GM18520 (cell line): ENCODE results near the gene ANKRD61.
A peak's percentile ranks its signal among the peaks of the same experiment; 100 is the strongest.
"Not testable (repeated sequence)": the region's sequence is repeated elsewhere in the genome, so short reads cannot be mapped to it uniquely, and the experiment has no call there.

Experiments
- ATAC-seq: cut with Tn5 transposase; IDR thresholded peaks from one replicate; pipeline ENCODE4 v1.9.1; 2021; ENCODE audit not compliant: unreplicated experiment

The ANKRD61 gene

DNA sequence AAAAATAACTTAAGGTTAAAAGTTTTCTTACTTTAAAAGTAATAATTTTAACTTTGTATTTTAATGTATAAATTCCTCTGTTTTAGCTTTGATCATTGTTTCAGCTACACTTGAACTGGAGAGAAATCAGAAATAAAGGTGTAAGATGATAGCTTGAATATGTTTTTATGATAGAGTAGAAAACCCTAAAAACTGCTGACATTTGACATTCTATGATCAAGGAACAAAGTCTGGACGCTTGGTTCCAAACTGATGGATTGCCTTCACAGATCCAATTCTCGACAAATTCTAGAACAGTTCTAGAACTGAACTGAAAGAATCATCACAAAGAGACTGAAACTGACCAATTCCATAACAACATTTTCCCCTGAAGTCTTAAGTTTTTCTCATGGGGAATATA is at the start of gene ANKRD61:
TSS of gene ANKRD61 (plus strand) at position 389 of the 400 bp plus-strand sequence. CDS start at position 389, 0 bp downstream.
- ATAC-seq = no peak

DNA sequence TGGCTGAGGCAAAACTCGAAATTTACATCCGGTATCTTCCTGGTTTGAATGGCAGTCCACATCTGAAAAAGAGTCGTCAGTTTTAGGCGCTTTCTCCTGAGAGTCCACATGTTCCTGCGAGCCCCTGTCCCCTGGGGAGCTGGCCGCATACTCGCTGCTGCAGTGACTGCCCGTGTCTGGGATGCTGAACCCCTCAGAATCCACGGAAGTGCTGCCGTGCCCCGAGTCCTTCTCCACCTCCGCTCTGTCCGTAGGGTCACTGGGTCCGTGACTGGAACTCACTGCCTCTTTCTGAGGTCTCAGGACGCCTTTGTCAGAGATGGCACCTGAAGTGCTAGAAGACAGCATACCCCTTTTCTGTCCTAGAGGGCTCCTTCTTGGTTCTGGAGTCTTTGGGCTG is 44.1 kb upstream of the ANKRD61 start:
- not testable (repeated sequence) for ATAC-seq

GRCh38 chr7:5997210-5997808 is 33.9 kb upstream of the ANKRD61 start:
- ATAC-seq = no peak

DNA sequence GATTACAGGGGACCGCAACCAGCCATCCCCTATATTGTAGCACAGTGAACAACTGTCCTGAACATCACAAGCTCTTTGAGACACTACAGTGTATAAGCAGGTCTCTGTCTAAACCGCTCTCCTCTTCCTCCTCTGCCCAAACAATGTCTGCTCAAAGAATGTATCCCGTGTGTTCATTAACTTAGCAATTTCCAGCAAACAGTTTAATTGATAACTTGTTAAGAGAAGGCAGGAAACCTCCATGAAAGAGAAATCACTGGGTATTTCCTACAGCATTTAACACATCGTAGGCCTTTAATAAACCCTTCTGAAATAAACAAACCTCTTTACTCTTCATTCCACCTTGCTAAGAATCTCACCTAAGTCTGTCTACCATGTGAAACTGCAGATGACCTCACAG is 23.8 kb upstream of the ANKRD61 start:
- no peak for ATAC-seq

DNA sequence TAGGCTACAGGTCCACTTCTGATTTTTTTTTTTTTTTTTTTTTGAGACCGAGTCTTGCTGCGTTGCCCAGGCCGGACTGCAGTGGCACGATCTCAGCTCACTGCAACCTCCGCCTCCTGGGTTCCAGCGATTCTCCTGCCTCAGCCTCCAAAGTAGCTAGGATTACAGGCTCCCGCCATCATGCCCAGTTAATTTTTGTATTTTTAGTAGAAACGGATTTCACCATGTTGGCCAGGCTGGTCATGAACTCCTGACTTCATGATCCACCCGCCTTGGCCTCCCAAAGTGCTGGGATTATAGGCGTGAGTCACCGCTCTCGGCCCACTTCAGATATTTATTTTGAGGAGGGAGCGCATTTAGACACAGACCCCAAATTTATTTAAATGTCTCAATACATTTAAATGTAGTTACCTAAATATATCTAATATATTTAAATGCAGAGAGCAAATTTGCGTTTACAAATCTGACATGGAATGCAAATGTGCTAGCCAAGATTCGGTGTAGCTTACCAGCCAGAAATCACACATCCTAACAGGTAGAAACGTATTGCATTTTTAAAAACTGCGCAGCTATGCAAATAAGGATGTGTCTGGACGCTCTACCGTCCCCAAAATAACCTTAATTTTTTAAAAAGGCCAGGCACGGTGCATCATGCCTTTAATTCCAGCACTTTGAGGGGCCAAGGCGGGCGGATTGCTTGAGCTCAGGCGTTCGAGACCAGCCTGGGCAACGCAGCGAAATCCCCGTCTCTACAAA is 23.2 kb upstream of the ANKRD61 start:
- ATAC-seq = not testable (repeated sequence)

DNA sequence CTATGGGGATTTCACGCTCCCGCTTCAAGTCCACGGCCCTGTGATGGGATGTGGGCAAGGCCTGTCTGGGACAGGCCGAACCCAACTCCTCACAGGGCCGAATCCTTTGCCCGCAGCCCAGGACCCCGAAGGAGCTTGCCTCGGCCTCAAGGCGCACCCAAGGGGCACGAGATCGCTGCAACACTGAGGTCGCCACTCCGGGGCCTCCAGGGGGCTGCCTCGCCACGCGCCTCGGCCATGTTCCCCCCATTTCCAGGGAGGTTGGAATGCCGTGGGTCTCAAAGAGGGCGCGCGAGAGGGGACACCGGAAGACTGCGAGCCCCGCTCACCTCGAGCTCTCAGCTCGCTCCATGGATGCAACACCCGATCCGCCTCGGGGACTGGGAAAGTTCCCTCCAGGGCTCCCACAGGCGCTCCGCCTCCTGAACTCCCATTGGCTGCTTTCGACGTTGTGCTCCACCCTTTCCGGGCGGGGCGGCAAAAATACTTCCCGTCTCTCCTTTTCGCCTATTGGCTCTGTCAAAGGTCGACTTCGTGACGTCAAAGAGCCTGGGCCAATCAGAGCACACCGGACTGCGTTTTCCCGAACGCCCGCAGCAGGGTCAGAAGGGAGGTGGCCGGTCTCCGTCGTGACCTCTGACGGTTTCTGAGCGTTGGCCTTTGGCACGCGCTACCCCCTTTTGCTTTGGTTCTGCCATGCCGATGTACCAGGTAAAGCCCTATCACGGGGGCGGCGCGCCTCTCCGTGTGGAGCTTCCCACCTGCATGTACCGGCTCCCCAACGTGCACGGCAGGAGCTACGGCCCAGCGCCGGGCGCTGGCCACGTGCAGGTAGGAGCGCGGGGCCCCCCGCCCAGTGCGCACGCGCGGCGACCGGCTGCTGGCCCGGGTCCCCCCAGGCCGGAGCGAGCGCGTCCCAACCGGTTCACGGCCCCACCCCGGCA is 22.2 kb upstream of the ANKRD61 start, which contains the start of the genes AIMP2 and PMS2:
TSS of gene AIMP2 (plus strand) at position 605 of the 944 bp plus-strand sequence. CDS start at position 697, 92 bp downstream.
TSS of gene PMS2 (minus strand) at position 382 of the 944 bp plus-strand sequence. CDS start at position 352, 30 bp downstream.
- ATAC-seq = peak; percentile 93

- not testable (repeated sequence) for ATAC-seq
Measured at GRCh38 chr7:6010370-6010769, 20.8 kb upstream of the ANKRD61 start.

GRCh38 chr7:6011541-6011940 is 19.6 kb upstream of the ANKRD61 start:
- no peak for ATAC-seq

DNA sequence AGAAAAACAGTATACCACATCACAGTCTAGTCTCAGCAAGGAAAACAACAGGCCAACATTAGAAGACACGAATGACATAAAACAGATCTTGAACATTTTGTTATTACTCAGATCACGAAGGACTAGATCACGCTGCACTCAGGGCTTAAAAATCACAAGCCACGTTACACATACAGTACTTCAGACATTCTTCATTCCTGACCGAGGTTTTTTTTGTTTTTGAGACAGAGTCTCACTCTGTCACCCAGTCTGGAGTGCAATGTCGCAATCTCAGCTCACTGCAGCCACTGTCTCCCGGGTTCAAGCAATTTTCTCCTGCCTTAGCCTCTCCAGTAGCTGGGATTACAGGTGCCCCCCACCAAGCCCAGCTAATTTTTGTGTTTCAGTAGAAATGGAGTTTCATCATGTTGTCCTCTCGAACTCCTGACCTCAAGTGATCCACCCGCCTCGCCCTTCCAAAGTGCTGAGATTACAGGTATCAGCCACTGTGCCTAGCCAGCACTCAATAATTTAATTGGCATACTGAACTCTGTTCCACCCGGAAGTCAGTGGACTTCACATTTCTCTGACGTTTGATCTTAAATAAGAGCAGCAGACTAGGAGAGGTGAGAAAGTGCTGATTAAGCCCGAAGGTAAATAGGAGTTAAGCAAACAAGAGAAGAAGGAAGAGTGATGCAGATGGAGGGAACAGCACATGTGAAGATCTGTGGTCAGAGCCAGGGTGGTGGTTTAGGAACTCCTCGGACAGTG is 18.6 kb upstream of the ANKRD61 start:
- ATAC-seq = no peak

GRCh38 chr7:6015917-6016652 is 15.1 kb upstream of the ANKRD61 start:
- ATAC-seq = peak; percentile 22

DNA sequence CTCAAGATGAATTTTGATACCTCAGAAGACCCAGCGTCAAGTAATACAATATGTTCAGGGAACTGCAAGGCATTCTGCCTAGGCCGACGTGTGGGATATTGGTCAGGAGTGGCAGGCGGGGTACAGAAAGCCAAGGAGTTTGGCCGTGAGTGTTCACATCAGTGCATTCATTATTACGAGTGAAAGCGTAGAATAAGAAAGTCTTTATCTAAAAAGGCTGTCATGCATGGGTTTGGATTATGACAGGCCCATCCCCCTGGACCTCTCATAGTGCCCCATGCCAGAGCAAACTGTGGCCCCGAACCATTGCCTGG is 14.6 kb upstream of the ANKRD61 start:
- no peak for ATAC-seq

DNA sequence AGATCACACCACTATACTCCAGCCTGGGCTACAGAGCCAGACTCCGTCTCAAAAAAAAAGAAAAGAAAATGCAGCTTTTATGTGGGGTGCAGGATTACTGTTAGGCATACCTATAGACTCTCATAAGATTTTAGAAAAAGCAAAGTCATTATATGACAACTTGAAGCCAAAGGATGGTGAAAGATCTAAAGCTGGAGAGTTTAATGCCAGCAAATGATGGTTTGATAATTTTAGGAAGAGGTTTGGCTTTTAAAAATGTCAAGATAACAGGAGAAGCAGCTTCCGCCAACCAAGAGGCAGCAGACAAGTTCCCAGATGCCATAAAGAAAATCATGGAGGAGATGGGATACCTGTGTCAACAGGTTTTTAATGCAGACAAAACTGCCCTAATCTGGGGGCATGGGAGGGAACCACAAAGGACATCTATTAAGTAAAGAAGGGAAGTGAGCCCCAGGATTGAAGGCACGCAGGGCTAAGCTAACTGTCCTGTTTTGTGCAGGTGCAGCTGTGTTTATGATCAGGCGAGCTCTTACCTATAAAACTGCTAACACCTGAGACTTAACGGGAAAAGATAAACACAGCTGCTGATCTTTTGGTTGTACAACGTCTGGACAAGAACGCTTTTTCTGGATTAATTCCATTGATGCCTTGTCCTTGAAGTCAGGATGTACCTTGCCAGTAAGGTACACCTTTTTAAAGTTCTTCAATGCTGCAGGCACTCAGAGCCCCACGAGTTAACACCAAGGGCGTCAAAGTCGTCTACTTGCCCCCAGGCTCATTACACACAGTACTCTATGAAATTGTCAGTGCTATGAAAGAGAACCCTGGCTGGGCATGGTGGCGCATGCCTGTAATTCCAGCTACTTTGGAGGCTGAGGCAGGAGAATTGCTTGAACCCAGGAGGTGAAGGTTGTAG is 10.5 kb upstream of the ANKRD61 start:
- no peak for ATAC-seq

DNA sequence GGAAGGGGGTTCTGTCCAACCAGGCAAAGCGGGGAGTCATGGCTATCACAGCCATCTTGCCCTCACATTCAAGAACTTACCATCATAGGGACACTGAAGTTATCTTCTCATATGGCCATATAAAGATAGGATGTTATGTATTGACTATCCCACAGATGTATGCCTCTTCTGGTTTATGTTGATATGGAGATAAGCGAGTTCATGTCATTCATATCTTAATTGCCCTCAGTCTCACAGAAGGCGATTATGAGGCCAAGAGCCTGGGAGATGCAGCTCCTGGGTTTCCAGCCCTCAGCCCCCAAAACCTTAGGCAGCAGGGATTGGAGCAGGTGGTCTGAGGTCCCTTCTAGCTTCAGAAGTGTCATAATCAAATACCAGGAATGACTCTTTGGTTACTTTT is 8.5 kb upstream of the ANKRD61 start:
- ATAC-seq = no peak

- ATAC-seq = no peak
Measured at GRCh38 chr7:6023974-6024435, 7.2 kb upstream of the ANKRD61 start.

- peak; percentile 63 for ATAC-seq
Measured at GRCh38 chr7:6026011-6026819, 5.0 kb upstream of the ANKRD61 start.

DNA sequence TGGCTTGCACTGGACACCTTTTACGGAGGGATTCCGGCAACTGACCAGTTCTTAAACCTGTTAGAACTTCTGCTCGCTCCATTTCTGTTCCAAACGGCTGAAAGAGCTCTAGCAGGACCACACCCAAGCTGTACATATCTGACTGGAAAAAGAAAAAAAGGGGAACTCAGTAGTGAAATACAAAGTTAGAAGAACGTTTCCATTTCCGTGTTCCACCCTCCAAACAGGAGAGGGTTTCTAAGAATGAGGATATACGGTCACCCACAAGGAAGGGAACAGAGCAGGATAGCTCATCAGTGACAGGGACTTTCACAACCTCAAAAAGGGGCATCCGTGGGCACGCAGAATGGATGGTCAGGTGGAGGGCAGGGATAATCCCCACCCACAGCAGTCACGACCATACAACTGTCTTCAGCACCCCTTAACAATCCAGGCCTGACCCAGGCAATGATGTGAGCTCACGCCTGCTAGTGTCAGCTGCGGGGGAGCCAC is 4.3 kb upstream of the ANKRD61 start:
- ATAC-seq = no peak

DNA sequence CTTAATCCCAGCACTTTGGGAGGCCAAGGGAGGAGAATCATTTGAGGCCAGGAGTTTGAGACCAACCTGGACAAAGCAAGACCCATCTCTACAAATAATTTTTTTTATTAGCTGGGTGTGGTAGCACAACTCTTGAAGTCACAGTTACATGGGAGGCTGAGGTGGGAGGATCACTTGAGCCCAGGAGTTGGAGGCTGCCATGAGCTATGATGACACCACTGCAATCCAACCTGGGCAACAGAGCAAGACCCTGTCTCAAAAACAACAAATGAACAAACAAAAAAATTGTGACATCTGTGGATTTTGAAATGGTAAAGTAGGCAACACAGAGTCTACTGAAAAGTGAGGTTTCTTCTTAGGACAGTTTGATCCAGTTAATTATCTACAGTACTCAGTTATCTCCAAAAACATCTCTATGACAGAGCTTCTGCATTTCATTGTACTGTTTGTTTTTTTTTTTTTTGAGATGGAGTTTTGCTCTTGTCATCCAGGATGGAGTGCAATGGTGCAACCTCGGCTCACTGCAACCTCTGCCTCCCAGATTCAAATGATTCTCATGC is 3.3 kb upstream of the ANKRD61 start:
- ATAC-seq = no peak

DNA sequence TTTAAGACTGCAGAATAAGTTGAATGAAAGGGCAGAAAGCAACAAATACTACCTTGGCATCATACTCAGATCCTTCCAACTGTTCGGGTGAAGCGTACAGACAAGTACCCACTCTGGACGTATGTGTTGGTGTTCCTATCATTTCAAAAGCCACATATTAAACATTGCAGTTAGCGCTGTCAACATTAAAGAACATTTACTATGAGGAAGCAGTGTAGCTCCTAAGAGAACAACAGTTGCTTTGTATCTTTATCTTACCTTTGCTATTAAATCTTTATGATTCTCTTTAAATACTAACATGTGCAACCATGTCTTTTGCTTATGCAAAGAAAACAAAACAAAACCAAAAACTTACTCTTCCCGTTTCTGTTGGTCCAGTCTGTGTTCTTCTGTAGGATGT is 2.6 kb upstream of the ANKRD61 start:
- no peak for ATAC-seq
